IPS-18a (cell line): Measurements from ENCODE around the gene FHIT.
"Not testable (repeated sequence)": the region's sequence is repeated elsewhere in the genome, so short reads cannot be mapped to it uniquely, and the experiment has no call there.

Experiments used
- H3K27ac ChIP-seq: one replicate; pipeline ENCODE4 v1.5.1; 2013; ENCODE audit warnings: low read length
- H3K27me3 ChIP-seq: one replicate; pipeline ENCODE4 v1.6.1; 2013; ENCODE audit warnings: mild to moderate bottlenecking, low read length; ENCODE audit not compliant: control insufficient read depth, insufficient read depth
- H3K36me3 ChIP-seq: one replicate; pipeline ENCODE4 v1.6.1; 2013; ENCODE audit warnings: low read depth, low read length; ENCODE audit not compliant: control insufficient read depth
- H3K4me1 ChIP-seq: one replicate; pipeline ENCODE4 v1.6.1; 2013; ENCODE audit warnings: low read depth, low read length; ENCODE audit not compliant: control insufficient read depth
- H3K4me3 ChIP-seq: one replicate; pipeline ENCODE4 v1.5.1; 2013; ENCODE audit warnings: low read length
- H3K9ac ChIP-seq: one replicate; pipeline ENCODE4 v1.6.1; 2013; ENCODE audit warnings: mild to moderate bottlenecking, low read length, moderate library complexity
- H3K9me3 ChIP-seq: one replicate; pipeline ENCODE4 v1.6.1; 2013; ENCODE audit warnings: low read depth, low read length; ENCODE audit not compliant: control insufficient read depth

FHIT gene

DNA sequence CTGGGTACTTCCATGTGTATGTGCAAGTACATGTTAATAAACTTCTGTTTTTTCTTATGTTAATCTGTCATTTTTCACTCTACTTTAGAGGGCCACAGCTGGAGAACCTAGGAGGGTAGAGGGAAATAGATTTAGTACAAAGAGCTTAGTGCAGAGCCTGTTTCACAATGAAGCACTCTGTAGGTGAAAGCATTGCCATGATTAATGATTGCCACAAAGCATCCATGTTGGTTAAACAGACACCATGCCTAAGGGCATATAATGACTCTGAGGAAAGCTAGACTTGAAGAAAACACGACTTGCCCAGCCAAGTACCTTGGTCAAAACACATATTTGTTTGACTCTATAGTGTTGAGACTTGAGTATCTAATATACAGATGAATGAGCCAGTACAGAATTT lies 338.4 kb downstream of the FHIT start:
- H3K27me3 ChIP-seq, result no peaks in the 10 kb centered on the region
- no peaks in the 10 kb centered on the region for H3K4me1 ChIP-seq
- no peak overlapping the region for H3K4me3 ChIP-seq
- H3K27ac ChIP-seq, result no peak overlapping the region
- no peaks in the 10 kb centered on the region for H3K36me3 ChIP-seq
- H3K9me3 ChIP-seq, result no peaks in the 10 kb centered on the region
- no peak overlapping the region for H3K9ac ChIP-seq

DNA sequence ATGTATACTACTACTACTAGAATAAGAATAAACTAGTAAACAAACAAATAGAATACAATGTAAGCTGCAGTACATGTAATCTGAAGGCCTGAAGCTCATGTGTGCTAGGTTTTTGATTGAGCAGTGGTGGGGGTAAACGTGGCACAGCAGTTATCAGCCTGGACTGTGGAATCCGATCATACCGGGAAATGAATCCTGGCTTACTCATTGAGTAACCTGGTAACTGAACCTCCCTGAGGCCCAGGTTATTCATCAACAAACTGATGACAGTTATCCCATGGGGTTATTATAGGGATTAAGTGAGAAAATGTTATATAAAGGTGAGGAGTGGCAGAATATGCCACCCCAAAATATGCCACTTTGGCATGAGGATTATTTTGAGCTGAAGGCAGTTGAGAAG lies 339.1 kb downstream of the FHIT start:
- no peak overlapping the region for H3K4me3 ChIP-seq
- H3K36me3 ChIP-seq, result no peaks in the 10 kb centered on the region
- no peak overlapping the region for H3K9ac ChIP-seq
- H3K27ac ChIP-seq, result no peak overlapping the region
- H3K4me1 ChIP-seq, result no peaks in the 10 kb centered on the region
- H3K27me3 ChIP-seq, result no peaks in the 10 kb centered on the region
- H3K9me3 ChIP-seq, result no peaks in the 10 kb centered on the region

DNA sequence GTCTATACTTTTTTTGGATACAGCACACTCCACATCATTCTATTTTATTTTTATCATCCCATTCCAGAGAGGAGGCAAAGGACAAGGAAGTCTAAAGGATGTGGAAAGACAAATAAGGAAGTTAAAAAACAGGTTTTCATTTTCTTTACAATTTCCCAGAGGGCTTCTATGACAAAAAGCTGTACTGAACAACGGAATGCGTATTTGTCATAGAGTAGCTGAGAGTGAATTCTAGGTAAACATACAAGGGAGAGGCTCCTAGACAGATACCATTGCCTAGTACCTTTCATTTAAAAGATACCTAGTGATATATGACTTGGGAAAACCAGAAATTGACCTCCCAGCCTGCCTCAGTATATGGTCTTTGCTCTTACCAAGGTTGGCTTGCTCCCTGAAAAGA lies 341.7 kb downstream of the FHIT start:
- H3K9me3 ChIP-seq, result no peaks in the 10 kb centered on the region
- no peaks in the 10 kb centered on the region for H3K36me3 ChIP-seq
- no peak overlapping the region for H3K27ac ChIP-seq
- no peak overlapping the region for H3K4me3 ChIP-seq
- no peak overlapping the region for H3K9ac ChIP-seq
- H3K27me3 ChIP-seq, result no peaks in the 10 kb centered on the region
- no peaks in the 10 kb centered on the region for H3K4me1 ChIP-seq

DNA sequence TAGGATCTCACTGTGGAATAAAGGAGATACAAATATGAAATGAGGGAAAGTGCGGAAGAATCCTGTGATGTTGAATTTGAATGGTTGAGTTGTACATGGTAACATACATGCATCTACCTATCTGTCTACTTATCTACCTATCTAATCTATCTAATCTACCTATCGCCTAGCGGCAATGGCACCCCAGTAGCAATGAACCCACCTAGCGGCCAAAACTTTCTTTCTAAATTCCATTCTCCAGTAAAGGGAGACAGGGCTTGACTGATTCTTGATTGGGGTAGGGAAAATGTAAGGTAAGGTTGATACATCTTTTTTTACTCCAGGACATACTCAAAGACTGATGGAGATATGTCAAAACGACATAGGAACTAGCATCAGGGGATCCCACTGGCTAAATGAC lies 345.0 kb downstream of the FHIT start:
- Histone ChIP-seq H3K4me3 (no peak overlapping the region), H3K27me3 (no peaks in the 10 kb centered on the region), H3K27ac (no peak overlapping the region), H3K36me3 (no peaks in the 10 kb centered on the region), H3K9ac (no peak overlapping the region), H3K4me1 (no peaks in the 10 kb centered on the region), H3K9me3 (no peaks in the 10 kb centered on the region)

DNA sequence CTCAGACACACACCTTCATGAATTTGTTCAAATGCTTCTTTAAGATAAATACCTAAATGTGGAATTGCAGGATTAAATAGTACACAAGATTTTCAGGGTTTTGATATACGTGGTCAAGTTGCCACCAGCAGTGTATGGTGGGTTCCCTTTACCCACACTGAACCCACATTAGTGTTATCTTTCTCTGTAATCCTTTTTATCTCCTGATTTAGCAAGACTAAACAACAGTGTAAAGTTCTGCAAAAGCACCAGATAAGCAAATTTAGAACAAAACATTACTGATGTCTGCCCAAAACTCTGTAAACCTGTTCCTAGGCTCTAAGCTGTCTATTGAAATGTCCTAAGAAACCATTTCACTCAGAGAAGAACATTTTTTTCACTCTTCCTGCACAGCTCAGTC lies 352.9 kb downstream of the FHIT start:
- no peaks in the 10 kb centered on the region for H3K4me1 ChIP-seq
- no peak overlapping the region for H3K27ac ChIP-seq
- H3K36me3 ChIP-seq, result no peaks in the 10 kb centered on the region
- H3K27me3 ChIP-seq, result no peaks in the 10 kb centered on the region
- no peak overlapping the region for H3K4me3 ChIP-seq
- H3K9ac ChIP-seq, result no peak overlapping the region
- no peaks in the 10 kb centered on the region for H3K9me3 ChIP-seq

DNA sequence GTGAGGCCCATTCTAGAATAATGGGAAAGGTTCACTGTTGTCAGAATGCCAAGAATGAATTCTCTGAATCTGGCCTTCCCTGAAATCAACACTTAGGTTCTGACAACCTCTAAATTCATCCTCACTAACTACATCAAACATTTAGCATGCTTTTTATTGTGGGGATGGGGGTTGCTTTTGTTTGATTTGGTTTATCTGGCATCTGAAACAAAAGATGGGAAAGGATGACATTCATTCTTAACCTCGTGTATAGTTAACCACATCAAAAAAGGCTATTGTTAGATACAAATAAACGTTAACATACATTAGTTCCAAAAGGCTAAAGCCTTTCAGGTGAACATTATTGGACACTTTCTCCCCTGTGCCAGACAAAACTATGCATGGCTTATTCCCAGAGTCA lies 357.3 kb downstream of the FHIT start:
- Histone ChIP-seq H3K9ac (no peak overlapping the region), H3K36me3 (no peaks in the 10 kb centered on the region), H3K4me3 (no peak overlapping the region), H3K9me3 (no peaks in the 10 kb centered on the region), H3K27me3 (no peaks in the 10 kb centered on the region), H3K4me1 (no peaks in the 10 kb centered on the region), H3K27ac (no peak overlapping the region)

DNA sequence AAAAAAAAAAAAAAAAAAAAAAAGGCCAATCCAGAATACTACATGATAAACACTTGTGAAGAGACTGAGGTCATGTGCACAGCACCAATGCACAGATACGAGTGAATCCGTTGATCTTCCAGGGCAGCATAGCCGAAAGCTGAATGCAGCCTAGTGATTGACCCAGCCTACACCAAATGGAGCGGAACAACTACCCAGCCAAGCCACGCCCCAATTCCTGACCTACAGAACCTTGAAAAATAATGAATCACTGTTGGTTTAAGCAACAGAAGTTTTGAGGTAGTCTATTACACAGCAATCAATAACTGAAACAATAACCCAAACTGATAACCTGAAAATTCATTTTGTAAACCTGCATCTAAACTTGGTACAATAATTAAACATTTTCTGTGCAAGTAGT lies 361.0 kb downstream of the FHIT start:
- H3K27me3 ChIP-seq, result no peaks in the 10 kb centered on the region
- H3K4me3 ChIP-seq, result no peak overlapping the region
- H3K9ac ChIP-seq, result no peak overlapping the region
- H3K9me3 ChIP-seq, result no peaks in the 10 kb centered on the region
- peaks cover 5% of the 10 kb centered on the region for H3K4me1 ChIP-seq
- H3K36me3 ChIP-seq, result no peaks in the 10 kb centered on the region
- no peak overlapping the region for H3K27ac ChIP-seq

DNA sequence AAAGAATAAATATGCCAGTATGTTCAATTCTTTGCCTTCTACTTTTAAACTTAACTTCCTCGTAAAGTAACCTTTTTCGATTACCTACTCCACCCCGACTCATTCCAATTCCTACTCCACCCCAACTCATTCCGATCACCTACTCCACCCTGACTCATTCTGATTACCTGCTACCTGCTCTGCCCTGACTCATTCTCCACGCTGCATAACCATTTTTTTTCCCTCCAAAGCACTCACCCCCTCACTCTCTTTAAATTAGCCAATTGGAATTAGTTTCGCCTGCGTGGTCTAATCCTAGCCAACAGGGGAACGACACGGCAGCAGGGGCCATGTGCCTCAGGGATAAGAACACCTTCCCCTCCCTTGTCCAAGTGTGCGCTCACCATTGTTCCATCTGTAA lies 362.3 kb downstream of the FHIT start:
- H3K9me3 ChIP-seq, H3K4me3 ChIP-seq, H3K36me3 ChIP-seq, H3K27me3 ChIP-seq, H3K4me1 ChIP-seq, H3K27ac ChIP-seq, H3K9ac ChIP-seq: not testable (repeated sequence)

DNA sequence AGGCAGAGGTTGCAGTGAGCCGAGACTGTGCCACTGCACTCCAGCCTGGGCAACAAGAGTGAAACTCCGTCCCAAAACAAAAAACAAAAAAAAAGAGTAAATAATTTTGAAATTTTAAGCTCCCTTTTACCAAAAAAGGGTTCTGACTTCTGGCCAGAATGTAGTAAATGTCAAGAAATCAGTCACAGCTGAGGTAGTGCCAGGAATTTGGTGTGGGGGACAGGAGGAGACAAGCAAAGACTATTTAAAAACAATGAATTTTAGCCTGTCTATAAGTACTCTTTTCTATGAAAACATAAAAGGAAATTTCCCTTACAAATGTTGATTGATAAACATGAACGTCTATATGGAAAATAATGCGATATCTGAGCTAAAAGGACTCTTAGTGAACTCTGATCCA lies 363.7 kb downstream of the FHIT start:
- H3K27ac ChIP-seq, result no peak overlapping the region
- H3K9me3 ChIP-seq, result no peaks in the 10 kb centered on the region
- no peak overlapping the region for H3K4me3 ChIP-seq
- no peaks in the 10 kb centered on the region for H3K27me3 ChIP-seq
- H3K9ac ChIP-seq, result no peak overlapping the region
- H3K4me1 ChIP-seq, result peaks cover 5% of the 10 kb centered on the region
- no peaks in the 10 kb centered on the region for H3K36me3 ChIP-seq

DNA sequence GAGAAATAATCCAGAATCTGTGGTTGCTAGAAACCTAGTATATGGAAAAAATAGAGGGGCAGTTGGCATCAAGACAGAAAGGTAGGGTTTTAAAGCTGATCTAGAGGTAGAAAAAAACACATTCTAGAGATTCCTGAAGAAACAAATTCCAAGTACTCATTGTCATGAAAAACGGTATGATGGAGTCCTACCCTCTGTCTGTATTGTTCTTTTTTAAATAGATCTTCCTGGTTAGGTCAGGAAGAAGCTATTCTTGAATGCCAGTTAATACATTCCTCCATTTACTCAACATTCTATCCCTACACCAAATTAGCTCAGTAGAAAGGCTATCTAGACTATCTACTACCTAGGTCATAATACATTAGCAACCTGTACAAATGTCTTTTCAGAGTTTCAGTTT lies 364.7 kb downstream of the FHIT start:
- Histone ChIP-seq H3K4me1 (peaks cover 5% of the 10 kb centered on the region), H3K36me3 (no peaks in the 10 kb centered on the region), H3K27ac (no peak overlapping the region), H3K4me3 (no peak overlapping the region), H3K27me3 (no peaks in the 10 kb centered on the region), H3K9ac (no peak overlapping the region), H3K9me3 (no peaks in the 10 kb centered on the region)

DNA sequence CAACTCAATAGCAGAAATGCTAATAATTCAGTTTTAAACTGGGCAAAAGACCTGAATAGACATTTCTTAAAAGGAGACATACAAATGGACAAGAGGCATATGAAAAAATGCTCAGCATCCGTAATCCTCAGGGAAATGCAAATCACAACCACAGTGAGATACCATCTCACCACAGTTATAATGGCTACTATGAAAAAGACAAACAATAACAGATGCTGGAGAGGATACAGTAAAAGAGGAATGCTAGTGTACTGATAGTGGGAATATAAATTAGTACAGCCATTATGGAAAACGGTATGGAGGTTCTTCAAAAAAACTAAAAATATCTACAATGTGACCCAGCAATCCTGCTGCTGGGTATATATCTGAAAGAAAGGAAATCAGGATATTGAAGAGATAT lies 367.2 kb downstream of the FHIT start:
- Histone ChIP-seq H3K9ac (no peak overlapping the region), H3K27me3 (no peaks in the 10 kb centered on the region), H3K4me1 (peaks cover 5% of the 10 kb centered on the region), H3K9me3 (no peaks in the 10 kb centered on the region), H3K4me3 (no peak overlapping the region), H3K36me3 (no peaks in the 10 kb centered on the region), H3K27ac (no peak overlapping the region)

DNA sequence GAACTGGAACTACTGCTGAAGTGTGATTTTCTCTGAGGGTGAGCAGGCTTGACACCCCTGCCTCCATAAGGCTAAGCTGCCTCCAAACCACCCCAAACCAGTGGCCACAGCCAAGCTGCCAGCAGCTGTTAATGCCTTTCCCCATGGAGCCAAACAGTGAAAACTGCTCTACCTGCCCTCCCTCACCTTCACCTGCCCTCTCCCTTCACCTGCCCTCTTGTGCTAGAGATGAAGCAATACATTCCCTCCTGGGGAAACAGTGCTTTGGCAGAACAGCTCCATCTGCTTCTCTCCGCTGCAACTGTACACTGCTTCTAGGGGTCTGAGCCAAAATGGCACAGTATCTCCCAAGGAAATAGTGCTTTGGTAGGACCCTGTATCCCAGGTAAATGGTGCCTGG lies 374.1 kb downstream of the FHIT start:
- no peak overlapping the region for H3K4me3 ChIP-seq
- no peaks in the 10 kb centered on the region for H3K36me3 ChIP-seq

DNA sequence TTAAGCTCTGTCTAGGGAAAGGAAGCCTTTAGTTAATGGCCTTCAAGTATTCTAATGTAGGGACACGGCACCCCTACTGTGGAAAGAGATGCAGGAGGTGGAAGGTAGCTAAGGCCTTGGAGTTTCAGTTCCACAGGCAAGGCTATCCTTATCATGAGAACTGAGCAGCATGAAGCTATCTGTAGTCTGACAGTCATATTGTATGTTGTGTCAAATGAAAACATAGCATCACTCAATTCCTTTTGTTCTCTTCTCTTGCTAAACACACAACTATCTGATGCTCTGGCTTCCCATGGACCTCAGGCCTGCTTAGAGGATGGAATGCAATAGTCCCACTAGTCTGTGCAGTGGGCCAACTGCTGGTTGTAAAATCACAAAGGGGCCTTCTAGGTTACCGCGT lies 380.9 kb downstream of the FHIT start:
- H3K36me3 ChIP-seq, result no peaks in the 10 kb centered on the region

More for the DNA sequence above, 374.1 kb downstream of the FHIT start:
- no peaks in the 10 kb centered on the region for H3K27me3 ChIP-seq
- no peaks in the 10 kb centered on the region for H3K4me1 ChIP-seq
- no peaks in the 10 kb centered on the region for H3K9me3 ChIP-seq
- H3K27ac ChIP-seq, result no peak overlapping the region
- no peak overlapping the region for H3K9ac ChIP-seq

More for the DNA sequence above, 380.9 kb downstream of the FHIT start:
- Histone ChIP-seq H3K27ac (no peak overlapping the region), H3K4me1 (no peaks in the 10 kb centered on the region), H3K9me3 (no peaks in the 10 kb centered on the region), H3K4me3 (no peak overlapping the region), H3K9ac (no peak overlapping the region), H3K27me3 (no peaks in the 10 kb centered on the region)
